ENCODE measurements around the gene SMG7.

- TF ChIP-seq CBX3 (IDR thresholded peaks at IDR 0.05; ENCODE audit: low read depth) (no peak), CTCF (IDR thresholded peaks at IDR 0.05 in 2 of 3, conservative IDR thresholded peaks at IDR 0.05 in 1 of 3; ENCODE audit: borderline replicate concordance in 1 of 3, insufficient read depth in 1 of 3, low read depth in 2 of 3, low read length in 2 of 3) (no peak)
Measured at GRCh38 chr1:183498342-183498991, 26.2 kb downstream of the SMG7 start.
